NCI-H446 treated with DMSO at 0.1 percent for 48 hours (cell line): ENCODE measurements around the gene OBI1.

Experiments
- DNase-seq: peaks from one replicate; lab custom pipeline; 2025; lab: John Stamatoyannopoulos, UW

The OBI1 gene, protein sequence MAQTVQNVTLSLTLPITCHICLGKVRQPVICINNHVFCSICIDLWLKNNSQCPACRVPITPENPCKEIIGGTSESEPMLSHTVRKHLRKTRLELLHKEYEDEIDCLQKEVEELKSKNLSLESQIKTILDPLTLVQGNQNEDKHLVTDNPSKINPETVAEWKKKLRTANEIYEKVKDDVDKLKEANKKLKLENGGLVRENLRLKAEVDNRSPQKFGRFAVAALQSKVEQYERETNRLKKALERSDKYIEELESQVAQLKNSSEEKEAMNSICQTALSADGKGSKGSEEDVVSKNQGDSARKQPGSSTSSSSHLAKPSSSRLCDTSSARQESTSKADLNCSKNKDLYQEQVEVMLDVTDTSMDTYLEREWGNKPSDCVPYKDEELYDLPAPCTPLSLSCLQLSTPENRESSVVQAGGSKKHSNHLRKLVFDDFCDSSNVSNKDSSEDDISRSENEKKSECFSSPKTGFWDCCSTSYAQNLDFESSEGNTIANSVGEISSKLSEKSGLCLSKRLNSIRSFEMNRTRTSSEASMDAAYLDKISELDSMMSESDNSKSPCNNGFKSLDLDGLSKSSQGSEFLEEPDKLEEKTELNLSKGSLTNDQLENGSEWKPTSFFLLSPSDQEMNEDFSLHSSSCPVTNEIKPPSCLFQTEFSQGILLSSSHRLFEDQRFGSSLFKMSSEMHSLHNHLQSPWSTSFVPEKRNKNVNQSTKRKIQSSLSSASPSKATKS

DNA sequence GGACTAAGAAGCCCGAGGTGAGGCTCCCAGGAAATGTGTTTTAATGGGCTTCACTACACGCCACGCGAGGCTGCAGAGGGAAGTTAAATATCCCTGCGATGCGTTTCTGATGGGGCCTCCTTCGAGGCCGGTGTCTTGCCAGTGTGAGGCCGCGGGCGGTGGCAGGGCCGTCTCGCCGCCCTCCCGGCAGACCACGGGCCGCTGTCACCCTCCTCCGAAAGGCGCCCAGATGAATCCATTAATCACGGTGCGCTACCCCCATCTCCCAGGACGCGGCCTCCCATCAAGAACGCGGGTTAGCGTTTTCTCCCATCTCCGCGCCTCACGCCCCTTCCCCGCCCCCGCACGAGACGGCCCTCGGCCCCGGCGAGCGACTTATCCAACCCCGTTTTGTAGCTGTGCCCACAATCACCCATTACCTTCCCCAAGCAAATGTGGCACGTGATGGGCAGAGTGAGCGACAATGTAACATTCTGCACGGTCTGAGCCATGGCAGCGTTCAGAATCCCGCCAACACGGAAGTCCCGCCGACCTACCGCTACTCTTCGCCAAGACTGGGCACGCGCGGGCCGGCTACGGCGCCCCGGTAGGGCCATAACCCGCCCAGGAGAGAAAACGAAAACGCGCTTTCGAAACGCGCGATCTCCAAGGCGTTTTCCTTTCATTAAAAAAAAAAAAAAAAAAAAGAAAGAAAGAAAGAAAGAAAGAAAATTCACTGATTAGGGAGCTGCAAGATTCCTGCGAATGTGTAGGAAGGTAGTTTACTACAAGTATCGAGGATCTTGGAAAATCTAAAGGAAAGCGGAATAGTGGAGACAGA is at the start of gene OBI1:
OBI1 (minus strand) TSS at position 526 of the 820 bp plus-strand sequence; CDS start at position 491, 35 bp downstream.
- peak; percentile 35 for DNase-seq

DNA sequence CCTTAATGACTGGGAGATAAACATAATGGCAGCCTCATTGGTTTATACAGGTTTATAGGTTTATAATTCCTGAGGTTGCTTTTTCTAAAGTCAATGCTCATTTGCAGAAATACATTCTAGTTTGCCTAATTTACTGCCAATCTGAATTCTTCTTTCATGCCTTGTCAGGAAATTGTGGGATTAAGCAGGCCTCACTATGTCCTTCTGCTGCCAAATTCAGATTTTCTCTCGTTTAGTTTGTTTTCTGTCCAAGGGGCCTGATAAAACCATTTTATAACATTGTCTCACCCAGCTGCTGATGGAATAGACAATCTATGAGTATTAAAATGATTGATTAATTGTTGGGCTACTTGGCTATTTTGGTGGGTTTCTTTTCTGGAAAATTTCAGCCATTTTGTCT is 42.4 kb upstream of the OBI1 start:
- DNase-seq: no peak

DNA sequence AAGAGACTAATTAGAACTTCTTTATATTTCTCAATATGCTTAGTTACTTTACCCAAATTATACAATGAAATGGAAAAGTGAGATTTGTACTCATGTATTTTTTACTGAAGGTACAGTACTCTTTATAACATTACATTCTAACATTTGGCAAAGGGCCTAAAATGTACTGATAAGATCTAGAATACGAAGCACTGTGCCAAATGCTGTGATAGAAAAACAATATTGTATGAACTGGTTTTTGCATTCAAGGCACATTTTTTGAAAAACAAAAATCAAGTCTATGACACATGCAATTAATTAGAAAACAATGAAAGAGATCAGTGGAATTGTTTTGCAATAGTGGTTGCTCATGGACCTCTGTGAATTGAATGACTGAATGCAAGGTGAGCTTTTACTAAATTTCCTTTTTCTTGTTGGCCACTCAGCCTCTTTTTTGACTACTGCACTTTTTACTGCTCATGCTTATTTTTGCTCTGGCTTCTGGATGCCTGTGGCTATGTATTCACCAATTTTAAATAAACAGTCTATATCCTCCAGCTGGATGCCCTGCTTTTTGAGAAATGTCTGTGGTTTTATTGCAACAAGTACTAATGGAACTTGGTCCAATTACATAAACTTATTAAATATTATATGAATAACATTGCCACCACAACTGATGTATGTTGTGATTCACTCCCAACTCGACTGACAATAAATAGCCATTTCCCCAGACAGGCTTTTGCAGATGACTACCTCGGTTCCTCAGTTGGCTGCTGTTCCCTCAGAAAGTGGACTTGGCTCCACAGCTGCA is 41.4 kb upstream of the OBI1 start:
- DNase-seq: no peak

DNA sequence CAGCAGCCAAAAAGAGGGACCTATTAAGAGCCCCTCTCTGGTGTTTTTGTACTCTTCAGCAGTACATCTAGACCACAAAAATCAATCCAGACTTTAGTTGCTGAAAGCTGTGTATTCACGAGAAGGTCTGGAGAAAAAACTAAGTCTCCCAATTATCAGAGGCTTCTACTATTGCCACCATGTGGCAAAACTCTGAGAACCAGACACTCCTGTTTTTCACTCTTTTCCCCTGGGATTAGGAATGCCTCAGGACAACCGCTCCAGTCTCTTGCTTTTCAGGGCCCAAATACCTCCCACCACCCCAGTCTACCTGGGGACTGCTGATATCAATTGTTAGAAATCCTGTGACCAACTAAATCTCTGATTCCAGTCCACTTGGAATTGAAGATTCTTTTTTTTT is 30.1 kb upstream of the OBI1 start:
- no peak for DNase-seq

DNA sequence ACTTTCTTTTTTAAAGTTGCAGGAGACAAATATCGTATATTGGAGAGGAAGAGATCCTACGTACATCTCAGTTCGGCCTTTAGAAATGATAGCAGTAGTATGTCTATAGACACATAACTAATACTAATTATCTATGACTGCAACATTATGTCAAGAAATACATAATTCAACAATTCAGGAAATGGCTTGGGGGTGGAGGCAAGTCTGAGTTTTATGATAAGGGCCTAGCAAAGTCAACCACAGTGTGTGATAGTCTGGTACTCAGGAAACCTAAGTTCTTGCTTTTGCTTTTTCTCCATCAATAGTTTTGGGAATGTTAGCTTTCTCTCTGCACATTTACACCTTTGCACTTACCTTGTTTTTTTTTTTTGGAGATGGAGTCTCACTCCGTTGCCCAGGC is 27.5 kb upstream of the OBI1 start:
- no peak for DNase-seq

DNA sequence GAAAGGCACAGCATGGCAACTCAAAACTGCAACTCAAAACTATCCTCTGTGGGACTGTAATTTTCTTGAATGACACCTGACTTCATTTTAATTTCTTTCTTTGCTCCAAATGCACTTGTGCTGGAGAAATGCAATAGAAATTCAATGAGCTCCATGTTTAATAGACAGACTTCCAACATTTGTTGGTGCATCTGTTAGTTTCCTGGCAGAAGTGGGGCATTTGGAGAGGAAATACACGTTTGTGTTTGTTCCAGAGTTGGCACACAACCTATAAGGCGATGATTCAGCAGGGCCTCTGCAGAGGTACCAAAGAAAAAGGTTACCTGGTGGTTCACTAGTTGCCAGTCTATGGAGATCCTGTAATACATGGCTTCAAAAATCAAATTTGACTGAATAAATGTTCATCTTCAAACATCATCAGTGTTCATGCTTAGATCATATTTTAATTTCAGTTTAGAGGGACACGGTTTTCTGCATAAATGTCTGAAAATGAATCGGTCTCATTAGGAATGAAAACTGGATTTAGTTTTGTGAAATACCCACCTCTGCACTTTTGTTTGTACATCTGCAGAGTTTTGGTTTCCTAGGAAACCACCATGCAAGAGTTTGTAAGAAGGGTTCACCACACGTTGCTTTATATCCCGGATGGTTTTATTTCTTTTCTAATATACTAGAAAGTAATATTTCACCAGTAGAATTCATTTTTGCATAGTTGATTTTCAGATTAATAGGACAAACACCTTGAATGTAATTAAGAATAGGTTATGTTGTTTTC is 21.8 kb upstream of the OBI1 start:
- peak; percentile 70 for DNase-seq

DNA sequence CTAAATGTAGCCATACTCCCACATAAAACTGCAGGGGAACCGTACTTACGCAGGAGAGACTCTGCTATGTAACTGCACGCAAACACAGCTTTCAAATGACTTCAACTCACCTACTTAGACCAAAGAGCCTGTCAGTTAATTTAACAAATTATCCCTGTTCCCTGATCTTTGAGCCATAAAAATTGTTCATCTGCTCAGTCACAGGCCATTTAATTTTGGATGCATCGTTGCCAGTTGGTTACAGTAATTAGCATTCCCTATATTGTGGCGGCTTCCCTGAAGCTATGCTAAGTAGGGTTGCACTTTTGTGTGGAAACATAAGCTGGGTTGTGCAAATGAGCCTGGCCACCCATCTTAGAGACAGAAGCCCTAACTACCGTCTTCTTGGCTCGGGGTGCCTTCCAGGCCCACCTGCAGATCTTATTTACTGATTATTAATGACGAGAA is 21.2 kb upstream of the OBI1 start:
- DNase-seq: peak; percentile 76

DNA sequence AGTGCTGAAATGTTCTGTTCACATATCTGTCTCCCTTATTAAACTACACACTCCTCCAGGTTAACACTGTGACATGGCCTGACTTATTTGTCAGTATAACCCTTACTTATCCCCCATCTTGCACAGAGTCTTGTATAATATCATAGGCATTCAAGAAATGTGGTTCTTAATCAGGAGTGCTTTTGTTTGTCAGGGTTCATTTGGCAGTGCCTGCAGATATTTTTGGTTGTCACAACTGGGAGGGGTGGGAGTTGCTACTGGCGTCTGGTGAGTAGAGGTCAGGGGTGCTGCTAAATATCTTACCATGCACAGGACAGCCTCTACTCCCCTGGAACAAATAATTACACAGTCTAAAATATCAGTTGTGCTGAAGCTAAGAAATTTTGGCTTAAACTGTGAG is 20.4 kb upstream of the OBI1 start:
- no peak for DNase-seq

DNA sequence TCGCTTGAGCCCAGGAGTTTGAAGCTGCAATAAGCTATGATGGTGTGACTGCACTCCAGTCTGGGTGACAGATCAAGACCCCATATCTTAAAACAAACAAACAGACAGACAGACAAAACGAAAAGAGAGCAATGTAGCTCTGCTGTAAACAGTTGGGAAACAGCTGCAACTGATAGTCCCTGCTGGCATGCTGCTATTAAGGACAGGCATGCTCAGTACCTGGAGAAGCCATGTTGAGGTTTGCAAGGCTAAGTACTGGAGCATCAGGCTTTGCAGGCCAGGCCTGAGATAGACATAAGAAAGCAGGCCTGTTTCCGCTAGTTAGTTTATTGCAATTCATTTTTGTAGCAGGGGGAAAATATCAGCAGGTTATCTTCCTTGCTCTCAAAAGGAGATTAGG is 16.2 kb upstream of the OBI1 start:
- DNase-seq: no peak

DNA sequence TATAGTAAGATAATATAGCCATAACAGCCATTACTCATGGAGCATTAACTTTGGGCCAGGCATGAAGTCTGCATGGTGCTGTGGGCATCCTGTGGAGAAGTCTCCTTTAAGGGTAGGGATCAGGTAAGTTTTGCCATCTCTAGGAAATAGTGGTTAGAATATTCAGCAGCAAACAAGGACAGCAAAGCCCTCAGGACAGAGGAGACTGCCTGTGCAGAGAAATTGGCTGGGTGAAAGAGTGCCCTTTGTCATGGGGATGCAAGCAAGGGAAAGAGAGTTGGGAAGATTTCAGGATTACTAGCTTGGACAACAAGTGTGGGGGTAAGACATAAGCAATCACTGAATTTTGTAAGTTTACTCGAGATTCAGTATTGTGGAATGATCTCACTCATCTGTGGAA is 15.7 kb upstream of the OBI1 start:
- no peak for DNase-seq

DNA sequence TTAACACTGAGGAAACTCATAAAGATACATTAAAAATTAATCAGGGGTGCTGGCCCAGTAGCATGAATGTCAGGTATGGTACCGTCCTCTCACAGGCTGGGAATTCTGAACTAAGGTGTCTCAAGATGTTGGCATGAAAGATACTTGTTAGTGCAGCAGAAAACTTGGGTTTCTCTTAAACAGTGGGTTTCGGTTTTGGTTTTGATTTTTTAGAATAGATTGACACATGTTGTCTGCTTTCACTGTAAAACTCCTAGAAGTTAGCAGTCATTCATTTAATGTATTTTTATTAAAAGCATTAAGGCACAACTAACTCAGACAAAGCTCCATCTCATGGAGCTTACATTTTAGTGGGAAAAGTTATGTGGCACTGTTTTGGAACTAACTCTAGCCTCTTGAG is 3.5 kb upstream of the OBI1 start:
- DNase-seq: no peak

DNA sequence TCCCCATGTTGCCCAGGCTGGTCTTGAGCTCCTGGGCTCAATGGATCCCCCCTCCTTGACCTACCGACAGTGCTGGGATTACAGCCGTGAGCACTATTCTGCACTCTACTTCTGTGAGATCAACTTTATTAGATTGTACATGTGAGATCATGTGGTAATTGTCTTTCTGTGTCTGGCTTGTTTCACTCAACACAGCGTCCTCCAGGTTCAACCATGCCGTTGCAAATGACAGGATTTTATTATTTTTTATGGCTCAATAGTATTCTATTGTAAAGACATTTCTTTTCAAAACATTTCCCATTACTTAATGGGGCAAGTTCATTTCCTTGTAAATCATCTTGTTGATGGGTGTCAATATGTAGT is 1.5 kb upstream of the OBI1 start:
- DNase-seq: no peak

DNA sequence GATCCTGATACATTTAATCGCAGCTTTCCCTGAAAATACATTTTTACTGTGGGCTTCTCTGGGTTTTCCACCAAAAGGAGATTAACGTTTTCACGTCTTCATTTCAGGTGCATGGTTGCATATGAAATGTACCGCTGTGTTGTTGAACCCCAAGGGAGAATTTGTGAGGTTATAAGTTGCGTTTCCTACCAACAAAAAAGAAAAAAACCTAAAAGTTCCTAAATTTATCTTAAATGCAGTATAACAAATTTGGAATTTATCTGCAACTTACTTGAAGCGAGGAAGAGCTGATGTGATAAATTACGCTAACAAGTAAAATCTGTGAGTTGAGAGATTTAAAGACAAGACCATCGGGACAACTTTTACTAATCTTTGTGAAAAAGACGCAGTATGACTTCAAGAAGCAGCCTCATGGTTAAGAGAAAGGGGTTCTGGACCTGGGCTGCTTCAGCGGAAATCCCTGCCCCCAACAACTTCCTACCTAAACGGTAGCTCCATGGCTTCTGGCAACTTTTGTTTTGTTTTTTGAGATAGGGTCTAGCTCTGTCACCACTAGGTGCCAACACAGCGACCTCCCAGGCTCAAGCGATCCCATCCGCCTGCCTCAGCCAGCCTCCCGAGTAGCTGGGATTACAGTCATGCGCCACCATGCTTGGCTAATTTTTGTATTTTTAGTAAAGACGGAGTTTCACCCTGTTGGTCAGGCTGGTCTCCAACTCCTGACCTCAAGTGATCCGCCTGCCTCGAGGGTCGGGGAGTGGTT is 958 bp upstream of the OBI1 start:
- no peak for DNase-seq

DNA sequence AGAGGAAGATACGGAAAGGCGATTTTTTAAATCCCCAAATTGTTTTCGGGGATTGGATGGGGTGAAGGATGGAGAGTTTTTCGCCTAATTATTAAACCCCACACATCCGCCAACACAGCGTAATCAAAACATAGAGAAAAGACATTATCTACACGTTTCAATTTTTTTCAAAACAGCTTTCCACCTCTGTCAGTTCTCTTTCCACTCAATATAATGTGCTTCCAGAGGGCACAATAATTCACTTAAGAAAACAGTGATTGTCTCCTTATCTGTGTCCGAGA is 435 bp upstream of the OBI1 start:
- no peak for DNase-seq

DNA sequence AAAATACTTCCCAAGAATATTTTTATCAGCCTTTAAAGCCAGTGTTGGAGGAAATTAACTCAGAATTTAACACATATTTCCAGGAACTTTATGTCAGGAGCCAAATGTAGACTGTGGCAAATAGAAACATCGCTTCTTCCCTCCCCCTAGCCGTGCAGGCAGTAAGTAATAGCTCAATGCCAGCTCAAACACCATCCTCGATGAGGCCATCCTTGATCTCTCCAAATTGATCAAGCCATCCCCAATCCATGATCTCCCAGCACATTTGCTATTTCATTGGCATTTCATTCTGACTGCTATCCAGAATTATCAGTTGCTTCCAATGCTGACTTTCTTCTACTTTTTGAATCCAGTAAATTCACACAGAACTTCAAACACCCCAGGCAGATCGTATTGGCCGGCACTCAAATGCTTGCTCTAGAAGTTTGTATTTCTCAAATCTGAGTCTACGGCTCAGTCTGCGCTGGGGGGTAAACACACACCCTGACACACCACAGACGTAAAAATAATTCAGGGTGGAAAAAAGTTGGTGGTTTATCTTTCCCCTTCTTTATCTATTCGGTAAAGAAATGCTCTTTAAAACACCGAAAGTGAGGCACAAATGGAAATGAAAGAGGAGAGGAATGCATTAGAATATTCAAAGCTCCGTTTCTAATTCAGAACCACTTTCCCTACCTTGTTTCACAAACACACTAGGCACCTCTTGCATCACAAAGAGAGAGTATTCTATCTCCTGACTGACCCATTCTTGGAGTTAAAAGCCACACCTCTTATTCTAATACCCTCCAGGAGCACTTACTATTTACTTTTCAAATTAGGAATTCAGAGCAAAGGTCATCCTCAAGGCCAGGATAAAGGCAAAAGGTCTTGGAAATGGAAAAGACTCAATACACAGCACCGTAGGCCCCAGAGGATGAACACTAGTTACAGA is 991 bp downstream of the OBI1 start:
- DNase-seq: no peak

DNA sequence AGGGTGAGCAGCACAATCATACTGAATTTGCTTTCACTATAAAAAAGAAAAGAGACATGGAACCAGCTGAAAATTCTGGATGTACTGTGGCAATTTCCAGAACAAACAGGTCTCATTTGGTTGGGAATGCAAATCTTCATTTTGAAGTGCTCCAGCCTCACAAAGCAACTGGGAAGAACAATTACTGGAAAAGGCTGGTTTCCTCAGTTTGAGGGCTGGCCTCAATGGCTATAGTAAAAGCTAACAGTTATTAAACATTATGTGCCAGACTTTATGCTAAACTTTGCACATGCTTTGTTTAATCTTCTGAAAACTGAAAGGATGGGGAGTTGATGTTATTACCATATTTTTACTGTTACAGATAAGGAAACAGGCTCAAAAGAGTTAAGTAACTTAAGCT is 3.0 kb downstream of the OBI1 start:
- DNase-seq: no peak

DNA sequence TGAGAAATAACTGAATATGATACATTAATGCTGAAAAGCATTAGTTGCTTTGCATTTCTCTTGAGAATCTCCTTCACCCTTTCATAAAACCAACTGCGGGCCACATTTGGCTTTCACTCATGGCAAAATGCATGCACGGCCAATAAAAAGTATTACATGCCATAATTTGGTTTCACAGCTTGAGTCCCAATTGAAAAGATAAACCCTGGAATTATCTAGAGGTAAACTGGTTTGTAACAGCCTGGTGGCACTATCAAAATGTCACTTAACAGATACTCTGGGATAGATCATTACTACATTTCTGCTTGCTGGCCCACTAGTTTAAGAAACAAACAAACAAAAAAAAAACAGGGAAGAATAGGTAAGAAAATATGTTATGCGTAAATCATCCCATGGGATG is 3.9 kb downstream of the OBI1 start:
- no peak for DNase-seq

DNA sequence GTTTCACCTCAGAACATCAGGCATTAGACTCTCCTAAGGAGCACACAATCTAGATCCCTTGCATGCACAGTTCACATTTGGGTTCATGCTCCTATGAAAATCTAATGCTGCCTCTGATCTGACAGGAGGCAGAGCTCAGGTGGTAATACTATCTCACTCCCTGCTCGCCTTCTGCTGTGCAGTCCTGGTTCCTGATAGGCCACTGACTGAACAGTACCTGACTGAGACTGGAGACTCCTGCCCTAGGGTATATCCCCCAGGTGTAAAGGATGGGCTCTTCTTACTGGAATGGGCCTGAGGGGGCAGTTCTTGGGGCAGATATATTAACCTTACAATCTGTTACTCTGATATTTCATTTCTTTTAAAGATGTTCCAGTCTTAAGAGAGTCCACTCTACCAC is 6.3 kb downstream of the OBI1 start:
- no peak for DNase-seq

DNA sequence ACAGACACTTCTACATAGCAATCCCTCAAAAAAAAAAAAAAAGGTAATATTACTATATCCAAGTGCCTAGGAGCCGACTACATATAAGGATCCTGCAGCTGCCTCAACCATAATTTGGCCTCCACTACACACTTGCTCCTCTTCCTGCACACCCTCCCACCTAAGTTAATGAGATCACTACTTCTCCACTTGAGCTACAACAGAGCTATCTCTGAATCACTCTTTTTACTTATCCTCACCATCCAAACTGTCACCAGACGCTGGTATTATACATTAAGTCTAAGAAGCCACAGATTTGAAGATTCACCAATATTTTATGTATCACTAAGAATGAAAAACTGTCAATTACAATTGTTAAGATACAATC is 8.3 kb downstream of the OBI1 start:
- no peak for DNase-seq
